HG02981 (cell line): Measurements from ENCODE around the gene ATRN.
"Not testable (repeated sequence)": the region's sequence is repeated elsewhere in the genome, so short reads cannot be mapped to it uniquely, and the experiment has no call there.

Source experiments
- ATAC-seq: cut with Tn5 transposase; IDR thresholded peaks from one replicate; pipeline ENCODE4 v1.9.1; 2021; ENCODE audit warnings: mild to moderate bottlenecking, moderate library complexity; ENCODE audit not compliant: unreplicated experiment

Gene ATRN

DNA sequence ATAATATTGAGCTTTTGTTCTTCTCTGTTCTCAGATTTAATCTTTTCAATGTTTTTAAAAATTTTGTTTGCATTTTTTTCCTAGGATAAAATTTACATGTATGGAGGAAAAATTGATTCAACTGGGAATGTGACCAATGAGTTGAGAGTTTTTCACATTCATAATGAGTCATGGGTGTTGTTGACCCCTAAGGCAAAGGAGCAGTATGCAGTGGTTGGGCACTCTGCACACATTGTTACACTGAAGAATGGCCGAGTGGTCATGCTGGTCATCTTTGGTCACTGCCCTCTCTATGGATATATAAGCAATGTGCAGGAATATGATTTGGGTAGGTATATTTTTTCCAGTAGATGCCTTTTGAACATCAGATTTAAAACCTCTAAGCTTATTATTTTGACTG lies 89.8 kb downstream of the ATRN start:
- ATAC-seq = no peak

DNA sequence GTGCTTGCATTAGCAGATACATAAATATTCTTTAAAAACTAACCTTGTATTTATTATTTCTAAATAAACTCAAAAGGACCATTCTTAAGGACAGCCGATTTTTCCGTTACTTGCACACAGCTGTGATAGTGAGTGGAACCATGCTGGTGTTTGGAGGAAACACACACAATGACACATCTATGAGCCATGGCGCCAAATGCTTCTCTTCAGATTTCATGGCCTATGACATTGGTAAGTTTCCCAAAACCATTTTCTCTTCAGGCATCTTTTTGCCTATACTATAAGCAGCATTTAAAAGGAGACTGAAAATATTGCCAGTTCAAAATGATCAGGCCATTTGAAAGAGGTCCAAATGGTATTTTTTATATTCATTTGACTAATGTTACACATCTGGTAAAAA lies 92.3 kb downstream of the ATRN start:
- no peak for ATAC-seq

DNA sequence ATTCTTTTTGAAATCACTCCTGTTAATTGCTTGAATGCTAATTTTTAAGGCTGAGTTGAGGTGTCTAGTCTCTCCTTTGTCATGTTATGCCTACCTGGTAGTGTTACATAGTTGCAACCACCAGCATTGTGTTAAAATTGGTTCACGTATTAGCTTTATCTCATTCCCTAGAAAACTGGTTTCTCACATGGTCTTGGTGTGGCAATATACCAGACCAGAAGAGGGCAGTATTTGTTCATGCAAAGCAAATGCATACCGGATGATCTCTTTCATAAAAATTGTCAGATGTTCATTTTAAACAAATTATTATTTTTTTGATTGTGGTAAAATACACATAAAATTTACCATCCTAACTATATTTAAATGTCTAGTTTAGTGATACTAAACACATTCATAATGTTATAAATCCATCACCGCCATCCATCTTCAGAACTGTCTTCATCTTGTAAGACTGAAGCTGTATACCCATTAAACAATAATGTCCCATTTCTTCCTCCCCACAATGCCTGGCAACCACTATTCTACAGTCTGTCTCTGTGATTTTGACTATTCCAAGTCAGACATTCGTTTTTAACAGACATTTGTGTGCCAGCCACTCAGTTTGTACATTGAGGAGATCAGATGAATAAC lies 92.8 kb downstream of the ATRN start:
- no peak for ATAC-seq

DNA sequence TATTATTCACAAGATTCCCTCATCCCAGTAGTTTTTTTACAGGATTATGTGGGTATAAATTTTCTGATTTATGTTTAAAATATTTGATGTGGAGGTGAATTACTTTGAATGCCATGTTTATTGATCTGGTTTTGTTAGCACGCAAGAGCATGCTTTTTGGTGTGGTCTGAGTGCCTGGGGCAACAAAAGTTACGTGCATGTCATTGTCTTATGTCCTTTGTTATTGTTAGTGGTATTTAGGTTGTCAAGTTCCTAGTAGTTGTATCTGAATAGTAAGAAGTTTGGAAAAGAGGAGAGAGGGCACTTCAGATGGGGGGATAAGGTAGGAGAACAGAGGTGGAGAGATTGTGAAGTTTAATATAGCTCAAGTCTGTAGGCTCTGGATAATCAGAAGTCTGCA lies 95.0 kb downstream of the ATRN start:
- ATAC-seq = no peak

DNA sequence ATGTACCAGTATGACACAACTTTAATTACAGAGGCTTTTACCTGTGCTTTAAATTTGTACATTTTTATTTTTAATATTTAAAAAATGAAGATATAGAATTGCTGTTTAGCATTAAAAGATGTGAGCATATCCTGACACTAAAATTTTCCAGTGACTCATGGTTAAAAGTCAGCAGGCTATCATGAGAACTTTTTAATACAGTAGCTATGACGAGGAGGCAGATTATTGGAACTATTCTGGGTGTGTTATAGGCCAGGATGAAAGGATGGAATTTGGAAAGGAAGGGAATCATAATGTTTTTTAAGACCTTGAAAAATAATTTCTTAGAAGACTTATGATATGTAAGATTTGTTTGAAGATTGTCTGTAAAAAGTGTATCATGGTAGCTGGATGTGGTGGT lies 101.3 kb downstream of the ATRN start:
- no peak for ATAC-seq

DNA sequence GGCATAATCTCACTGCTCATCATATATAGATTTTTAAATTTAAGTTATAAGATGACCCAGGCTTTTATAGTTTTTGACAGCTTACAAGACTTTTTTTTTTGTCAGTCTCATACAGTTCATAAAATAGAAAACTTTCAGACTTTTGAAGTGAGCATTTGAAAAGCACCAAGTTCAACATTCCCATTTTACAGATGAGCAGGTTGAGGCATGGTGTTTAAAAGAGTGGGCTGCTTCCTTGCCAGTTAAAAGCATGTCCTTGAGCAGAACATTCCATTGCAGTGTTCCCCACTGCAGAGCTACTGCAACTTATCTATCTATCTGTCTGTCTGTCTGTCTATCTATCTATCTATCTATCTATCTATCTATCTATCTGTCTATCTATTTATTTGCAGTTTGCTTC lies 105.5 kb downstream of the ATRN start:
- ATAC-seq = no peak

DNA sequence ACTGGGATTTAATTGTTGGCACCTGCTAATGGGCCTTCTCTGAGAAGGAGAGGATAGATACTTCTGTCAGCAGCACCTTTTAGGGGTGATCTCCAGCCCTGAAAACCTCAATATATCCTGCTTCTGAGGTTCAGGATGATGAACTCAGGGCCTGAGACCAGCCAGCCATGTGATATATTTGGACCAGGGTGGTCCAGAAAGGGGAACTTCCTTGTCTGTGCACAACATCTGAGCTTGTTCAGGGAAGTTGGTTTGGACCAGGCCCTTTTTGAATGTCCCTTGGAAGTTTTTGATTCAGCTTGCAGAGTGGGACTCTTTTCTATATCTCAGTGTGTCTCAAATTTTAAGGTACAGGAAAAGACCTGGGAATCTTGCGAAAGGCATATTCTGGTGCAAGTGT lies 106.5 kb downstream of the ATRN start:
- no peak for ATAC-seq

DNA sequence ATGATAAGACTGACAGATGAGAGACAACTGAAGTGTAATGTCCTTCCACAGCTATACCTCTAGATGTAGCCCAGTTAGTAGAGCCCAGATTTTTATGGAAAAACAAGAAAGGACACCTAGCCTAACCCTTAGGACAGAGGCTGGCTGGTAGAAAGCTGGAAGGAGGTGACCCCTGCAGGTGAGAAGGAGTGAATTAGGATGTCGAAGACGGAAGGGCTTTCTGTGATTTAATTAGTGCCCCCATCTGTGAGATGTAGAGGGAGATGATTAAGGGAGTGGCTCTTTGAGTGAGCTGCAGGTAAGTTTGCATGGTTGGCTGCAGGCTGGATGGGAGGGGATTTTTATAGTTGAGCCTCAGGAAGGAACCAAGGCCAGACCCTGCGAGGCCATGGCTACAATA lies 109.6 kb downstream of the ATRN start:
- no peak for ATAC-seq

DNA sequence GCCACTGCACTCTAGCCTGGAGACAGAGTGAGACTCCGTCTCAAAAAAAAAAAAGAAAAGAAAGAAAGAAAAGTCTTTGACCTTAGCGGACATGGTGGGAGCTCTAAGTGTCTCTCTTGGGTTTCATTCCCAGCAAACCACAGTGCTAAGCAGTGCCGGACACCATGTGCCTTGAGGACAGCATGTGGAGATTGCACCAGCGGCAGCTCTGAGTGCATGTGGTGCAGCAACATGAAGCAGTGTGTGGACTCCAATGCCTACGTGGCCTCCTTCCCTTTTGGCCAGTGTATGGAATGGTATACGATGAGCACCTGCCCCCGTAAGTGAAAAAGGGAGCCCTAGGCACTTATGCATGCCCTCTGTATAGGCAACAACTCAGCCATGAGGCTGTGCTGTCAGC lies 112.9 kb downstream of the ATRN start:
- ATAC-seq = no peak

DNA sequence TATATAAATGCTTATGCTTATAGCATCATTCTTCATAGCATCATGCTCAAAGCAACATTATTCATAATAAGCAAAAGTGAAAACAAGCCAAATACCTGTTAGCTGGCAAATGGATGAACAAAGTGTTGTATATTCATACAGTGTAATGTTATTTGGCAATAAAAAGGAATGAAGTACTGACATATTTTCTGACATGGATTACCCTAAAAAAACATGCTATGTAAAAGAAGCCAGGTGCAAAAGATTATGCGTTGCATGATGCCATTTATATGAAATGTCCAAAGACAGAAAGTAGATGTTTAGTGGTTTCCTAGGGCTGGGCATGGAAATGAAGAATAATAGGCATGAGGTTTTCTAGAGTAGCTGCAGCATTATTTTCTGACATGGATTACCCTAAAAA lies 115.3 kb downstream of the ATRN start:
- ATAC-seq = no peak

DNA sequence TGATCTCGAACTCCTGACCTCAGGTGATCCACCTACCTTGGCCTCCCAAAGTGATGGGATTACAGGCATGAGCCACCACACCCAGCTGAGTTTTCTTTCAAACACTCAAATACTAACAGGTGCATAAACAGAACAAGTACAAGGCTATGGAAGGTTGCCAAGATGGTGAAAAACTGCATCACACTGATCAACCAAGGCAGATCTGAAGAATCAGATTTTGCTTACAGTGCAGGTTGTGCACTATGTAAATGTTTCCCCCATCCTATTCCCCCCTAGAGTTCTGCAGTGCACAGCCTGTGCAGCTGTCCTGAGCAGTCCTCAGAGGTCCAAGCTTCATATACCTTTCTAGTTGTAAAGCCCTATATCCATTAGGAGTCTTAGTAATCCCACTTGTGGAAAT lies 119.3 kb downstream of the ATRN start:
- no peak for ATAC-seq

DNA sequence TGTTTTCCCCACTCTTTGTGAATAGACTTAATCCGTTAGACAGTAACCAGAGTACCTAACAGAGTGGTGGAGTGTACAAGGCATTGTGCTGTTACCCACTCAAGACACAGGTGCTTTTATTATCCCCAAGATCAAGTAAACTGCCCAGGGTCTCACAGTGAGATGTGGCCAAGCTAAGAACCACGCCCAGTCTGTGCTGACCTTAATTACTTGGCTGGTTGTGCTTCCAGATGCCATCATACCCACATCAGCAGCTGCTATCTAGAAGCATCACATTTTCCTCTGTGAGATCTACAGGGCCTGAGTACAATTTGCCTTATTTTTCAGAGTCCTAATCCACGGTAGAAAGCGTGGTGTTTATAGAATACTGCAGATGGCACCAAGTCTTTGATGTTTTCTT lies 122.1 kb downstream of the ATRN start:
- ATAC-seq = no peak

DNA sequence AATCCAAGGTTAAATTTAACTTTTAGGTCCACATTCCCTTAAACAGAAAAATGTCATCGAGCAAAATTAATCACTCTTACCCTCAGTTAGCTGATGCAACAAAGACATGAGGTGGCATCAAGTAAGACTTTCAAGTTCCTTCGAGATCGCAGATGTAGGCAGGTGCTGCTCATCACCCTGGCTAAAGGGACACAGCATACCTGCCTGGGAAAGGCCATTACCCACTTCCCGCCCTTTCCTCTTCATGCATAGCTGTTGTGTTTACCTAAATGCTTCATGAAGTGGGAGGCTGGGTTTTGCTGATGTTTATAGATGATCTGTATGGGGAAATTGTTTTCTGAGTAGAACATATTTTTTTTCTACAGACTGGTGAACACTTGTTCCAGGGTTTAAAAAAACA lies 124.7 kb downstream of the ATRN start:
- no peak for ATAC-seq

DNA sequence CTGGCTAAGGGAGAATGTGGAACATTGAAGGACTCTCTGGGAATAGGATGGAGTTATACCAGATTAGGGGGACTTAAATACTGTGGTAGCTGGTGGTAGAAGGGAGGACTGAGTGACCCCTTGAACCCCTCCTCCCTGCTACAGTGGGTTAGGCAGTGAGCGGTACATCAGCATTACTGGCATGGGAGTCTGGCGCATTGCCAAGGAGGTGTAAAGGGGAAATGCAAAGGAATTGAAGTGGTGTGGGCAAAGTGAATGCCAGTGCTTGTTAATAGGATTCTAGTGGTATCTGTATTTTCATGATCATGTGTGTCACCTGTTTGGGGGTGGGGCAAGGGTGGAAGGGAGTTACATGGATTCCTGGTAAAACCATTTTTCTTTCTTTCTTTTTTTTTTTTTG lies 132.3 kb downstream of the ATRN start:
- no peak for ATAC-seq

DNA sequence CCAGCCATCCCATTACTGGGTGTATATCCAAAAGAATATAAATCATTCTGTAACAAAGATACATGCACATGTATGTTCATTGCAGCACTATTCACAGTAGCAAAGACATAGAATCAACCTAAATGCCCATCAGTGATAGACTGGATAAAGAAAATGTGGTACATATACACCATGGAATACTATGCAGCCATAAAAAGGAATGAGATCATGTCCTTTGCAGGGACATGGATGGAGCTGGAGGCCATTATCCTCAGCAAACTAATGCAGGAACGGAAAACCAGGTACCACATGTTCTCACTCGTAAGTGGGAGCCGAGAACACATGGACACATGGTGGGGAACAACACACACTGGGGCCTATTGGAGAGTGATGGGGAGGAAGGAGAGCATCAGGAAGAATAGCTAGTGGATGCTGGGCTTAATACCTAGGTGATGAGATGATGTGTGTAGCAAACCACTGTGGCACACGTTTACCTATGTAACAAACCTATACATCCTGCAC lies 134.6 kb downstream of the ATRN start:
- ATAC-seq = not testable (repeated sequence)

DNA sequence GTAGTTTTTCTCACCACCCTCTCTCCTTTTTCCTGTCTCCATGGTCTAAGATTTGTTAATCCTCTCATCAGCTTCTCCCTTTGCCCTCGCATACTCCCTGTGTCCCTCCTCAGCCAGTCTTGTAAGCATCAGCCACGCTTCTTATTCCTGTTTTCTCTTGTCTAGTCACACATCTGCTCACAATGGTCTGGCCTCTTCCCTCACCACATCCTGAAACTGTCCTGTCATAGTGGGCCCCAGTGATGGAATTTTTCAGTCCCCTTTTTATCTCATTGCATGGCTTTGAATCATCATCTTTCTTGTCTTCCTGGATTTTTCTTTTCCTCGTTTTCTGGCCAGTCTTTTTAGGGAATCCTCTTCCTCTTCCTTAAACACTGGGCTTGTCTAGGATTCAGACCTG lies 135.2 kb downstream of the ATRN start:
- ATAC-seq = no peak

DNA sequence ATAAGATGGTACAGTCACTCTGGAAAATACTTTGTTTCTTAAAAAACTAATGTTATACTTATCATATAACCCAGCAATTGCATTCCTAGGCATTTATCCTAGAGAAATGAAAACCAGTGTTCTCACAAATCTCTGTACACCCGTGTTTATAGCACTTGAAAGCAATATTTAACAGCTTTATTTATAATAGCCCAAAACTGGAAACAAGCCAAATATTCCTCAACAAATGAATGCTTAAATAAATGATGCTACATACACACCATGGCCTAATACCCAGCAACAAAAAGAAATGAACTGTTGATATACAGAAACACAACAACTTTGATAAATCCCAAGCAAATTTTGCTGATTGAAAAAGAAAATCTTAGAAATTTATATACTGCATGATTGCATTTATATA lies 141.1 kb downstream of the ATRN start:
- no peak for ATAC-seq

DNA sequence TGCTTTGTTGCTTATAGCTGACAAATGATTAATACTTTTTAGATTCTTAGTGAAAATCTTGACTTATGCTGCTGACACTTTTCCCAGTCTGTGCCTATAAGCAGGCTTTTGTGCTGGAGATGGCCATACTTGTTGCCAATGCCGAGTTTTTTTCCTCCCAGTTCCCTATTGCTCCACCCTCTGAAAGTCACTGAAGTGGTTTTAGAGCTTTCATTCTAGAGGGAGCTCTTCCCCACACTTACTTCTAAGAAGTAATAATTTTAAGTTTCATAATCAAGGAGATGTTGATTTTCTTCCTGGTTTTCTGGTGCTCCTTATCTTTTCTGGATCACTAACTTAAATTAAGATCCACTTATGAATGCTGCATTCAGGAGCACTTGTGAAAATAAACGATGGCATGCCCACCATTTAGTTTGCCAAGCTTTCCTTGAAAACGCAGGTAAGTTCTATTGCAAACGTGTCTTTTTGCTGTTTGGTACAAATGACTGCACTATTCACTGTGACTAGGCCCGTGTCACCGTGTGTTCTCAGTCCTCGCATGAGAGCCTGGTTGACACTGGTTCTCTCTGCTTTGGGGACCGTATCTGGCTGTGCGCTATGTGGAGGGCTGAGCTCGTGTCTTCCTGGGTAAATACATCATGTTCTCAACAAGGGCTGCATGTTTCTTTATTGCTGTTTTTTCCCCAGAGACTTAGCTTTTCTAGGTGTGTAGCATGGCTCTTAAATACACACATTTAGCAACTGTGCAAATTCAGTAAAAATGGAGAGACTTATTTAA lies 142.2 kb downstream of the ATRN start:
- no peak for ATAC-seq

DNA sequence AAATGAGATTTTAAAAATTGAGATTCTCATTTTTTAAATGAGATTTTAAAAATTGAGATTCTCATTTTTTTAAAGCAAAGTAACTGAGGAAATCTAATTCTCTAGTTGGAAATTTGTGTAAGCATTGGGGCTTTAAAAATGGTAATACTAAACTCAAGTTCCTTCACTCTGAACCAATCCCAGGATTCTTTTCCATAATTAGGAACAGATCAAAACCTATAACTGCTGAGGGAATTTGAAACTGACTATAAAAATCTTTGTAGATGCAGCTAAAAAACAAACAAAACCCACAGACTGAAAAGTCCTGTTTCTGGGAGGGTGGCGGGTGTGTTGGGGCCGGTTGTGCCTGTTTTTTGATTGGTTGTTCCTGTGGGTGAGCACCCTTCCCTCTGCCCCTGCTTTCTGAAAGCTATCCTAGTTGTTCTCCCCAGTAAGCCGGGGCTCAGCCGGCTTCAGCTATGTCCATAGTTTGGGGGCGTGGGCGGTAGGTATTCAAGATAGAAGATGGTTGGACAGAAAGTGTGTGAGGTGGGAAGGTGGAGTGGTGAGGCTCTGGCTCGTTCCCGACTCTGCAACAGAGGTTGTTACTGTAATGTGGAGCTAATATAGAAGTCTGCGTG lies 143.1 kb downstream of the ATRN start:
- no peak for ATAC-seq

DNA sequence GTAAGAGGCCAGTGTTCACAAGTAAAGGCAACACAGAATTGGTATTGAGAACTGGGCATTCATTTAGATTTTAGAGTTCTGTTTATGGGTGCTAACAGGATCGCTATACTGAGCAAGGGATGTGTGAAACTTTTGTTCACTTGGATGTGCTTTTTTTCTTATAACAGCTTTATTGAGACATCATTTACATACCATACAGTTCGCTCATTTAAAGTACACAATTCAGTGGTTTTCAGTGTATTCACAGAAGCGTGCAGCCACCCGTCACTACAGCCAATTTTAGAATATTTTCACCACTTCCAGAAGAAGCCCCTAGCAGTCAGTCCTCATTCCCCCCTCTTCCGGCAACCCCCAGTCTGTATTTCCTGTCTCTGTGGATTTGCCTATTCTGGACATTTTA lies 143.6 kb downstream of the ATRN start:
- no peak for ATAC-seq

DNA sequence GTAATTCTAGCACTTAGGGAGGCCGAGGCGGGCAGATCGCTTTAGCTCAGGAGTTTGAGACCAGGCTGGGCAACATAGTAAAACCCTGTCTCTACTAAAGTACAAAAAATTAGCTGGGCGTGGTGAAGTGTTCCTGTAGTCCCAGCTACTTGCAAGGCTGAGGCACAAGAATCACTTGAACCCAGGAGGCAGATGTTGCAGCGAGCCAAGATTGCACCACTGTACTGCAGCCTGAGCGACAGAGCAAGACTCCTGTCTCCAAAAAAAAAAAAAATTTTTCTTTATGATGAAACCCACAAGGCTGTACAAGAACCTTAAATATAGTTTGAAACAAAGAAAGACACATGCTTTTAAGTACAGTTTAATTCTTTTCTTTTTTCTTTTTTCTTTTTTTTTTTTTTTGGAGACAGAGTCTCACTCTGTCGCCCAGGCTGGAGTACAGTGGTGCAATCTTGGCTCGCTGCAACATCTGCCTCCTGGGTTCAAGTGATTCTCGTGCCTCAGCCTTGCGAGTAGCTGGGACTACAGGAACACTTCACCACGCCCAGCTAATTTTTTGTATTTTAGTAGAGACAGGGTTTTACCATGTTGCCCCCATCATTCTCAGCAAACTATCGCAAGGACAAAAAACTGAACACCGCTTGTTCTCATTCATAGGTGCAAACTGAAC lies 144.5 kb downstream of the ATRN start:
- ATAC-seq = not testable (repeated sequence)

DNA sequence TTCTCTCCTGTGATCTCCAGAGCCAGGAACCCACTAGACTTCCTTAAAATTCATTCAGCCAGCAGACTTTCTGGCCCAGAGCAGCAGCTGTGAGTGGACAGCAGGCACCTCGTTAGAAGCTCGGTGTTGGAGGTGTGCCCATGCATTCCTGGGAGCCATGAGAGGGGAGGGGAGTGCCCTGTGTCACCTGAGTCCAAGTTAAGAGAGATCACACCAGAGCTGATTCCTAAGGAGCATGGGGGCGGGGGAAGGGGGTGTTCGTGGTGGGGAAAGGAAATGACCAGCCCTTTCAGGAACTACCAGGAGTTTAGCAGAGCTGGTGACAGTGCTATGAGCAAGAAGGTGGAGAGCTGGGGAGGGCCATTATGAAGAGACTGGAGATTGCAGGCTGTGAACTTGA lies 145.4 kb downstream of the ATRN start:
- no peak for ATAC-seq
